Fibroblast of villous mesenchyme (primary cell): ENCODE results near the gene CD99L2. TPM values are rescaled to one million over a fixed set of nuclear protein-coding genes. Genes with fewer than 3 reads are reported as not detected.

ENCODE experiments used
- DNase-seq: peaks from one replicate; pipeline ENCODE4 v3.0.0-alpha.2; 2010; ENCODE audit warnings: low read depth
- H3K4me3 ChIP-seq: 2 replicates; pipeline ENCODE4 v1.5.1; 2011; ENCODE audit warnings: low read depth, mild to moderate bottlenecking, low read length
- total RNA-seq: library from RNA; depleted of rRNA; stranded (reverse); fragments of >200 nt; gene quantifications from 2 replicates; pipeline ENCODE4 v1.2.3, GENCODE V29; 2012
- TF ChIP-seq, protein P1 (sequence below): IDR thresholded peaks from 2 replicates; pipeline ENCODE4 v1.5.1; 2012; ENCODE audit warnings: low read depth, mild to moderate bottlenecking, low read length; ENCODE audit not compliant: insufficient read depth

Gene CD99L2
- total RNA-seq, 1 donor: 47.9 TPM

DNA sequence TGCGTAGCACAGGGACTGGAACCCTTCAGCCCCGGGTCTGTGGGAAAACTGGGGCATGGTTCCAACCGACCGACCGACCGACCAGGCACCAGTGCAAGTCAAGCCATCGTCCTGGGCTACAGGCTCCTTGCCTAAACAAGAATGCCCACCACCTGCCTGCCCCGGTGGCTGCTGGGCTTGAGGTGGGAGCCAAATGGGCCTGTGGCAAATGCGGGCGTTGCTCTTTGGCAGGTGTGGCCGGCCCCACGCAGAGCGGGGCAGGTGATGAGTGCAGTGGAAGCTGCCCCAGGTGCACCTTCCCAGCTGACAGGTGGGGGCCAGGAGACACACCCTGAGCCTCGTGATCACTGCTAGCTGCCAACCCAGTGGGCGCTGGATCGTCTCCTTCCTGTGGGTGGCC is 127.4 kb downstream of the CD99L2 start:
- no peak for DNase-seq
- H3K4me3 ChIP-seq: no peak overlapping the region
- TF ChIP-seq, protein P1, sequence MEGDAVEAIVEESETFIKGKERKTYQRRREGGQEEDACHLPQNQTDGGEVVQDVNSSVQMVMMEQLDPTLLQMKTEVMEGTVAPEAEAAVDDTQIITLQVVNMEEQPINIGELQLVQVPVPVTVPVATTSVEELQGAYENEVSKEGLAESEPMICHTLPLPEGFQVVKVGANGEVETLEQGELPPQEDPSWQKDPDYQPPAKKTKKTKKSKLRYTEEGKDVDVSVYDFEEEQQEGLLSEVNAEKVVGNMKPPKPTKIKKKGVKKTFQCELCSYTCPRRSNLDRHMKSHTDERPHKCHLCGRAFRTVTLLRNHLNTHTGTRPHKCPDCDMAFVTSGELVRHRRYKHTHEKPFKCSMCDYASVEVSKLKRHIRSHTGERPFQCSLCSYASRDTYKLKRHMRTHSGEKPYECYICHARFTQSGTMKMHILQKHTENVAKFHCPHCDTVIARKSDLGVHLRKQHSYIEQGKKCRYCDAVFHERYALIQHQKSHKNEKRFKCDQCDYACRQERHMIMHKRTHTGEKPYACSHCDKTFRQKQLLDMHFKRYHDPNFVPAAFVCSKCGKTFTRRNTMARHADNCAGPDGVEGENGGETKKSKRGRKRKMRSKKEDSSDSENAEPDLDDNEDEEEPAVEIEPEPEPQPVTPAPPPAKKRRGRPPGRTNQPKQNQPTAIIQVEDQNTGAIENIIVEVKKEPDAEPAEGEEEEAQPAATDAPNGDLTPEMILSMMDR: no peak

DNA sequence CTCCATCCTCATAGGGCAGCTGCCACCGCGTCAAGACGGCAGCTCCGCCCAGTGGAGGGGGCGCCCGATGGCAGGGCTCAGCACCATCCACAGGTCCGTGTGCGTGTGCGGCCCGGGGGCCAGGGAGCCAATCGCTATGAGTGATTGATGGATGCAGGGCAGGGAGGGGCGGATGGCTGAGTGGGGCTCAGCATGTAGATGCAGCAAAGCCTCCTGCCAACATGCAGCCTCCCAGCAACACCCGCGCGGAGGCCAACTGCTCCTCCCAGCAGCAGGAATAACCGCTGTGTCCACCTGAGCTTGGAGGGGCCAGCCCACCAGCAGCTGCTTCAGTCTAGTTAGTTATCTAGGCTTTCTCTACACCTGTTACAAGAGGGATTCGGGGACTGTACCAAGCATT is 127.8 kb downstream of the CD99L2 start:
- TF ChIP-seq, protein P1: no peak
- no peak overlapping the region for H3K4me3 ChIP-seq
- no peak for DNase-seq

- H3K4me3 ChIP-seq: no peak overlapping the region
- no peak for DNase-seq
Measured at GRCh38 chrX:150769408-150769807, 129.1 kb downstream of the CD99L2 start.

GRCh38 chrX:150768580-150769190 is 129.8 kb downstream of the CD99L2 start:
- TF ChIP-seq, protein P1: no peak
- no peak for DNase-seq
- no peak overlapping the region for H3K4me3 ChIP-seq

More at GRCh38 chrX:150769408-150769807, 129.1 kb downstream of the CD99L2 start:
- TF ChIP-seq, protein P1: no peak

GRCh38 chrX:150768132-150768485 is 130.4 kb downstream of the CD99L2 start:
- TF ChIP-seq, protein P1: no peak
- H3K4me3 ChIP-seq: no peak overlapping the region
- peak; percentile 93 for DNase-seq

DNA sequence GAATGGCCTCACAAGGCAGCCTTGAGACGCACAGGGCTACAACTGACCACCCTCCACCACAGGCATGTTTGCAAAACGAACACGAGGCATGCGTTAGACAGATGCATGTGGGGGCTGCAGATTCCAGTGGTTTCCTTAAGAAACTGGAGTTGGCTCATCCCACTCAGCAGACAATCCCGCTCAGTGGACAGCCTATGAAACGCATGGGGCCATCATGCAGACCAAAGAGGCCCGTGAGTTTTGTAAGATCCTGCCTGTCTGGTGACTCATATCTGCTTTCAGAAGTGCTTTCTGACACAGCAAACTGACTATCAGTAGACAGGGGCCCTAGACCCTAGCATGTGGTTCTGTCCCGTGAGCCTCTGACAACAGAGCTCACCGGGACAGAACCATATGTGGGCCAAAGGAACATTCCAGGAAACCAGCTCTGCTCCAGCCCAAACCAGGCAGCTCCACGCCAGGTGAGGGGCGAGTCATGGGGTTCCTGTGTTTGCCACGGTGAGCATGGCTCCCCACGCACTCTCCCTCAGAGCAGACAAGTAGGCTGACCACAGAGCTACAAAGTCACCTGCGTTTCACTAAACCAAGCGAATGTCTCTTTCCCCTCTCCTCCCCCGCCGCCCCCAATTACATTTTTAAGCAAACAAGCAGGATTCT is 130.9 kb downstream of the CD99L2 start:
- DNase-seq: peak; percentile 96
- H3K4me3 ChIP-seq: no peak overlapping the region
- TF ChIP-seq, protein P1: peak; percentile 7

- no peak overlapping the region for H3K4me3 ChIP-seq
- TF ChIP-seq, protein P1: no peak
- no peak for DNase-seq
Measured at GRCh38 chrX:150767045-150767395, 131.4 kb downstream of the CD99L2 start.
